ENCODE data around the gene IRS1. TPM values are rescaled to one million over a fixed set of nuclear protein-coding genes. Genes with fewer than 3 reads are reported as not detected.

IRS1 gene
- total and polyA plus RNA-seq, 2 donors from 2014 or later = 4.5 to 13.4 TPM

DNA sequence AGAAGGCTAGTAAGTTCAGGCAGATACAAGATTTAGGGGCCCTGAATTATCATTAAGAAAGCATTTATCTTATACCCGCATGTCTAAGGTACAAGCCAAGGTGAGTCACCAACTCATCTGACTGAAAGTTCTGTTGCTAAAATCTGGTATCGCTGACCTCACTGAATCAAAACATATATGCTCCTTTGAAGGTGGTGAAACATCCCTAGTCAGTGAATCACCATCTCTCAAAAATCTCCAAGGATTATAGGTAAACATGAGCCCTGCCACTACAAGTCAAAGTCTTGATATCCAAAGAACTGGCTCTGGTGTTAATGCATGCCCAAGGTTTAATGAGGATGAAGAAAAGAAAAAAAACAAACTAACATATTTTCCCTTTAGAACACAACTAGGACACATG is 43.5 kb downstream of the IRS1 start:
- intact Hi-C loops (cut with DNase I) = no loop called here
- FAIRE-seq = no peak
- H3K9ac ChIP-seq (ENCODE audit: low read length in 3 of 3) = no peak overlapping the region

DNA sequence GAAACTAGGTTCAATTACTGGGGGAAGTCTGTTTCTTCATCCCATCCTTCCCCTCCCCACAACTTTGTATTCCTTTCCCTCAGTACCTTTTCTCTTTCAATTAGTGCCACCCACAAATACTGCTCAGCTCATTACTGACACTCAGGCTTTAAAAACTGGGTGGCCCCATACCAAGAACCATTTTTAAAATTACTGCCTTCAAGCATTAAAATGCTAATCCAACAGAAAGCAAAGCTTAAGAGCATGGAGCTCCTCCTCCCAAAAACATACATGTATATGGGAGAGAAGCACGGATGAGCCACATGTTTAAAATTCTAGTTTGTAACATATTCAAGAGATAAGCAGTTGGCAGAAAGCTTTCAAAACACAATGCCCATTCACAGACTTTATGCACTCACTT is 44.0 kb downstream of the IRS1 start:
- H3K4me1 ChIP-seq (ENCODE audit: control insufficient read depth in 2 of 3, insufficient read depth in 2 of 3, low read depth in 1 of 3, low read length in 3 of 3) = peaks cover 0 to 7% (median 3%) of the 10 kb centered on the region in 3 donors
- no peaks in the 10 kb centered on the region for H3K27me3 ChIP-seq (ENCODE audit: control insufficient read depth, insufficient read depth, low read length)
- H3K36me3 ChIP-seq (ENCODE audit: control insufficient read depth in 2 of 3, insufficient read depth in 3 of 3, low read length in 3 of 3) = no peaks in the 10 kb centered on the region
- no peak overlapping the region for H3K4me3 ChIP-seq (ENCODE audit: low read length in 3 of 3)
- DNase-seq (no peak), FAIRE-seq (no peak)
- TF ChIP-seq, protein P1, sequence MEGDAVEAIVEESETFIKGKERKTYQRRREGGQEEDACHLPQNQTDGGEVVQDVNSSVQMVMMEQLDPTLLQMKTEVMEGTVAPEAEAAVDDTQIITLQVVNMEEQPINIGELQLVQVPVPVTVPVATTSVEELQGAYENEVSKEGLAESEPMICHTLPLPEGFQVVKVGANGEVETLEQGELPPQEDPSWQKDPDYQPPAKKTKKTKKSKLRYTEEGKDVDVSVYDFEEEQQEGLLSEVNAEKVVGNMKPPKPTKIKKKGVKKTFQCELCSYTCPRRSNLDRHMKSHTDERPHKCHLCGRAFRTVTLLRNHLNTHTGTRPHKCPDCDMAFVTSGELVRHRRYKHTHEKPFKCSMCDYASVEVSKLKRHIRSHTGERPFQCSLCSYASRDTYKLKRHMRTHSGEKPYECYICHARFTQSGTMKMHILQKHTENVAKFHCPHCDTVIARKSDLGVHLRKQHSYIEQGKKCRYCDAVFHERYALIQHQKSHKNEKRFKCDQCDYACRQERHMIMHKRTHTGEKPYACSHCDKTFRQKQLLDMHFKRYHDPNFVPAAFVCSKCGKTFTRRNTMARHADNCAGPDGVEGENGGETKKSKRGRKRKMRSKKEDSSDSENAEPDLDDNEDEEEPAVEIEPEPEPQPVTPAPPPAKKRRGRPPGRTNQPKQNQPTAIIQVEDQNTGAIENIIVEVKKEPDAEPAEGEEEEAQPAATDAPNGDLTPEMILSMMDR (IDR thresholded peaks at IDR 0.05; ENCODE audit: borderline replicate concordance, extremely low read depth, insufficient read depth) = no peak
- intact Hi-C loops (cut with DNase I) = no loop called here
- H3K27ac ChIP-seq (ENCODE audit: low read depth in 2 of 2, low read length in 2 of 2) = no peak overlapping the region
- H3K9ac ChIP-seq (ENCODE audit: low read length in 3 of 3) = no peak overlapping the region
- H3K9me3 ChIP-seq (ENCODE audit: control insufficient read depth in 2 of 3, insufficient read depth in 1 of 3, low read length in 3 of 3) = no peaks in the 10 kb centered on the region

More for the DNA sequence above, 43.5 kb downstream of the IRS1 start:
- Histone ChIP-seq H3K27ac (ENCODE audit: low read depth in 2 of 2, low read length in 2 of 2) (no peak overlapping the region), H3K4me3 (ENCODE audit: low read length in 3 of 3) (no peak overlapping the region), H3K36me3 (ENCODE audit: control insufficient read depth in 2 of 3, insufficient read depth in 3 of 3, low read length in 3 of 3) (no peaks in the 10 kb centered on the region), H3K27me3 (ENCODE audit: control insufficient read depth, insufficient read depth, low read length) (no peaks in the 10 kb centered on the region), H3K9me3 (ENCODE audit: control insufficient read depth in 2 of 3, insufficient read depth in 1 of 3, low read length in 3 of 3) (no peaks in the 10 kb centered on the region), H3K4me1 (ENCODE audit: control insufficient read depth in 2 of 3, insufficient read depth in 2 of 3, low read depth in 1 of 3, low read length in 3 of 3) (peaks cover 0 to 7% (median 5%) of the 10 kb centered on the region in 3 donors)
- DNase-seq = no peak
- TF ChIP-seq, protein P1 (IDR thresholded peaks at IDR 0.05; ENCODE audit: borderline replicate concordance, extremely low read depth, insufficient read depth) = no peak

DNA sequence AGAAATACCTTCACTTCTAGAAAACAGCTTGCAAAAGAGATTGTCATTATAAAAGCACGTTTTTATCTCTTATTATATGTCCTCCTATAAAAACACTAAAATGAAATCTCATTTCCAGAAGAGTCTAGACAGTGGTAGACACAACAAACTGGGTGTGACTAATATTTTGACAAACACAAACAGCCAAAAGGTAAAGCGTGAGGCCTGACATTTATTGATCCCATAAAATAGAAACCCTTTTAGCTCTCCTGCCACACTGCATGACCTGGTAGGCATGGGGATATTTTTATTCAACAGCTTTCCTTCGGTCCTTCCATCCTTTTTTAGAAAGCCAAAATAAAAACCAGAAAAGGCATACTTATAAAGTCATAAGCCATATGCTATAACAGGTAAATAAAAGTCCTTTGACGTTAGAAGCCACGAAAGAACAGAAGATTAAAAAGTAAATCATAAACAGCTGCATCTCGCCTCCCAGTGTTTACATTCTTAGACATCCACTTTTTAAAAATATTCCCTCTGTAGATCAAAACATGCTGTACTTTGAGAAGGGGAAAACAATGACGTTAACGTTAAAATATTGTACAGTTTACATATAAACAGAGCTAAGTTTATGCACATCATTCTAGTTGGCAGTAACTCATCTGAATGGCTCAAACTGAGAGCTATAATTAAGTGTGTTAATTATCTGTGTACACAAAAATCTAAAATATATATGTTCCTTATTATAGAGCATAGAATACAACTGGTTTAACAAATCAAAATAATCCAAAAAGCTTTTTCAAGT is 44.6 kb downstream of the IRS1 start:
- FAIRE-seq (no peak), DNase-seq (peak in 1 of 5 donors; percentile 34)
- intact Hi-C loops (cut with DNase I) = no loop called here
- no peaks in the 10 kb centered on the region for H3K27me3 ChIP-seq (ENCODE audit: control insufficient read depth, insufficient read depth, low read length)
- peaks cover 0 to 7% (median 3%) of the 10 kb centered on the region in 3 donors for H3K4me1 ChIP-seq (ENCODE audit: control insufficient read depth in 2 of 3, insufficient read depth in 2 of 3, low read depth in 1 of 3, low read length in 3 of 3)
- no peak overlapping the region for H3K9ac ChIP-seq (ENCODE audit: low read length in 3 of 3)
- no peaks in the 10 kb centered on the region for H3K9me3 ChIP-seq (ENCODE audit: control insufficient read depth in 2 of 3, insufficient read depth in 1 of 3, low read length in 3 of 3)
- no peaks in the 10 kb centered on the region for H3K36me3 ChIP-seq (ENCODE audit: control insufficient read depth in 2 of 3, insufficient read depth in 3 of 3, low read length in 3 of 3)
- no peak overlapping the region for H3K27ac ChIP-seq (ENCODE audit: low read depth in 2 of 2, low read length in 2 of 2)
- H3K4me3 ChIP-seq (ENCODE audit: low read length in 3 of 3) = no peak overlapping the region
- TF ChIP-seq, protein P1 (IDR thresholded peaks at IDR 0.05; ENCODE audit: borderline replicate concordance, extremely low read depth, insufficient read depth) = no peak
